Measurements from ENCODE around the gene SNX32. TPM values are rescaled to one million over a fixed set of nuclear protein-coding genes. Genes with fewer than 3 reads are reported as not detected.

SNX32 gene
- total and polyA plus RNA-seq, 2 of the 13 experiments (the other 11 are each of a cell fraction or from before 2014, with no cell fraction given): 0.09 to 0.34 TPM

DNA sequence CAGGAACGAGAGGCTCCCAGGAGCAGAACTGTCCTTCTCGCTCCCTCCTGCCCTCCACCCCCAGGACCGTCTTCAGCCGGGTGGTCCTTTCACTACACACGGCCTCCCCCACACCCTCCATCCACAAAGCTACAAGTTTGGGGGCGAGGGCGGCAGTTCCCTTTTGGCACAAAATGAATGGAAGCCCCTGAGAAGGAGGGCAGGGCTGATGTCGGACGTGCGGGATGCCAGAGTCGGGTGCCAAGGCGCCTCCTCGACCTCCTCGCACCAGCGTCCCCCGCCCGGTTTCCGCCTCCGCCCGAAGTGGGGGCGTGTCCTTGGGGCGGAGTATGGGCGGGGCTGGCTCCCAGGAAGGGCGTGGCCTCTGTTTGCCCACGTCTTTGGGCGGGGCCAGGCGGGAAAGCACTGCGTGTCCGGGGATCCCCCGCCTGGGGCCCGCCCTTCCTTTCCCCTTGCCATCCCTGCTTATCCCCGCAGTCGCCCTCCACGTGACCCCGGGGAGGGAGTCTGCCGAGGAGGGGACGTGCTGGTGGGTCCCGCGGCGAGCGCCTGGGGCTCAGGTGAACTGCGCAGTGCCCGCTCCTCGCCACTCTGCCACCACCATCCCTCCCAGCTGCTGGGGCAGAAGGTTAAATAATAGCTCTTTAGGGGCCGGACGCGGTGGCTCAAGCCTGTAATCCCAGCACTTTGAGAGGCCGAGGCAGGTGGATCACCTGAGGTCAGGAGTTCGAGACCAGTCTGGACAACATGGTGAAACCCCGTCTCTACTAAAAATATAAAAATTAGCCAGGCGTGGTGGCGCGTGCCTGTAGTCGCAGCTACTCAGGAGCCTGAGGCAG, 39.8 kb downstream of the SNX32 start (continued):
- no peak for TF ChIP-seq MTA1 (CRISPR knock-in tag; IDR thresholded peaks at IDR 0.05; ENCODE audit: borderline replicate concordance)
- peak; percentile 28; the same call in 1 of the 2 replicates for TF ChIP-seq PHF20 (CRISPR knock-in tag; IDR thresholded peaks at IDR 0.05)
- peak; percentile 70; the same call in 1 of the 2 replicates for TF ChIP-seq ELF3 (CRISPR knock-in tag; IDR thresholded peaks at IDR 0.05)
- TF ChIP-seq YEATS2 (CRISPR knock-in tag; IDR thresholded peaks at IDR 0.05; ENCODE audit: borderline replicate concordance): 0 out of 2 replicates have a peak, but pooled peaks have one; percentile 69
- 0 out of 2 replicates have a peak, but pooled peaks have one; percentile 28 for TF ChIP-seq KLF11 (CRISPR knock-in tag; IDR thresholded peaks at IDR 0.05)
- TF ChIP-seq ZFP41 (CRISPR knock-in tag; IDR thresholded peaks at IDR 0.05; ENCODE audit: borderline replicate concordance): no peak
- no peak for TF ChIP-seq BRCA1 (CRISPR knock-in tag; IDR thresholded peaks at IDR 0.05)
- TF ChIP-seq, protein P1, sequence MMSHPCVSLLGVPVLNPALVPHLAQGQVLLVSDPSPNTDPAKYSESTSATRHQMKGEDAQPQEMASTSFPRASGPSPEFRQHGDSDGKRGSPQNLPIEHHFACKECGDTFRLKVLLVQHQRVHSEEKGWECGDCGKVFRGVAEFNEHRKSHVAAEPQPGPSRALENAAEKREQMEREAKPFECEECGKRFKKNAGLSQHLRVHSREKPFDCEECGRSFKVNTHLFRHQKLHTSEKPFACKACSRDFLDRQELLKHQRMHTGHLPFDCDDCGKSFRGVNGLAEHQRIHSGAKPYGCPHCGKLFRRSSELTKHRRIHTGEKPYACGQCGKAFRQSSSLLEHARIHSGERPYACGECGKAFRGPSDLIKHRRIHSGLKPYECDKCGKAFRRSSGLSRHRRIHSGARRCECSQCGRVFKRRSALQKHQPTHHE (CRISPR knock-in tag; IDR thresholded peaks at IDR 0.05; ENCODE audit: borderline replicate concordance): 0 out of 2 replicates have a peak, but pooled peaks have one; percentile 38
- no peak for TF ChIP-seq NR3C1 (CRISPR knock-in tag; IDR thresholded peaks at IDR 0.05)
- no peak for TF ChIP-seq EP300 (IDR thresholded peaks at IDR 0.05; ENCODE audit: low read depth in 2 of 2, low read length in 2 of 2)
- TF ChIP-seq EP300 (CRISPR knock-in tag; IDR thresholded peaks at IDR 0.05; ENCODE audit: borderline replicate concordance): no peak
- TF ChIP-seq ZNF446 (CRISPR knock-in tag; IDR thresholded peaks at IDR 0.05): no peak
- TF ChIP-seq ZNF430 (CRISPR knock-in tag; IDR thresholded peaks at IDR 0.05): peak; percentile 57; the same call in 1 of the 2 replicates
- TF ChIP-seq TEAD2 (CRISPR knock-in tag; IDR thresholded peaks at IDR 0.05): no peak
- TF ChIP-seq, protein P2, sequence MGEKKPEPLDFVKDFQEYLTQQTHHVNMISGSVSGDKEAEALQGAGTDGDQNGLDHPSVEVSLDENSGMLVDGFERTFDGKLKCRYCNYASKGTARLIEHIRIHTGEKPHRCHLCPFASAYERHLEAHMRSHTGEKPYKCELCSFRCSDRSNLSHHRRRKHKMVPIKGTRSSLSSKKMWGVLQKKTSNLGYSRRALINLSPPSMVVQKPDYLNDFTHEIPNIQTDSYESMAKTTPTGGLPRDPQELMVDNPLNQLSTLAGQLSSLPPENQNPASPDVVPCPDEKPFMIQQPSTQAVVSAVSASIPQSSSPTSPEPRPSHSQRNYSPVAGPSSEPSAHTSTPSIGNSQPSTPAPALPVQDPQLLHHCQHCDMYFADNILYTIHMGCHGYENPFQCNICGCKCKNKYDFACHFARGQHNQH (CRISPR knock-in tag; IDR thresholded peaks at IDR 0.05): no peak
- peak; percentile 62; the same call in 1 of the 2 replicates for TF ChIP-seq TARDBP (CRISPR knock-in tag; IDR thresholded peaks at IDR 0.05)
- TF ChIP-seq HNRNPH1 (optimal IDR thresholded peaks at IDR 0.05; ENCODE audit: low read depth, low read length): no peak
- TF ChIP-seq ZKSCAN5 (CRISPR knock-in tag; IDR thresholded peaks at IDR 0.05): no peak
- no peak for TF ChIP-seq SMARCC2 (IDR thresholded peaks at IDR 0.05)
- TF ChIP-seq U2AF1 (optimal IDR thresholded peaks at IDR 0.05; ENCODE audit: low read depth, low read length): no peak
- TF ChIP-seq, protein P3, sequence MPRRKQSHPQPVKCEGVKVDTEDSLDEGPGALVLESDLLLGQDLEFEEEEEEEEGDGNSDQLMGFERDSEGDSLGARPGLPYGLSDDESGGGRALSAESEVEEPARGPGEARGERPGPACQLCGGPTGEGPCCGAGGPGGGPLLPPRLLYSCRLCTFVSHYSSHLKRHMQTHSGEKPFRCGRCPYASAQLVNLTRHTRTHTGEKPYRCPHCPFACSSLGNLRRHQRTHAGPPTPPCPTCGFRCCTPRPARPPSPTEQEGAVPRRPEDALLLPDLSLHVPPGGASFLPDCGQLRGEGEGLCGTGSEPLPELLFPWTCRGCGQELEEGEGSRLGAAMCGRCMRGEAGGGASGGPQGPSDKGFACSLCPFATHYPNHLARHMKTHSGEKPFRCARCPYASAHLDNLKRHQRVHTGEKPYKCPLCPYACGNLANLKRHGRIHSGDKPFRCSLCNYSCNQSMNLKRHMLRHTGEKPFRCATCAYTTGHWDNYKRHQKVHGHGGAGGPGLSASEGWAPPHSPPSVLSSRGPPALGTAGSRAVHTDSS (CRISPR knock-in tag; conservative IDR thresholded peaks at IDR 0.05): no peak
- TF ChIP-seq SALL1 (CRISPR knock-in tag; IDR thresholded peaks at IDR 0.05): peak; percentile 57
- TF ChIP-seq, protein P4, sequence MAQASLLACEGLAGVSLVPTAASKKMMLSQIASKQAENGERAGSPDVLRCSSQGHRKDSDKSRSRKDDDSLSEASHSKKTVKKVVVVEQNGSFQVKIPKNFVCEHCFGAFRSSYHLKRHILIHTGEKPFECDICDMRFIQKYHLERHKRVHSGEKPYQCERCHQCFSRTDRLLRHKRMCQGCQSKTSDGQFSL (CRISPR knock-in tag; IDR thresholded peaks at IDR 0.05): no peak
- TF ChIP-seq SRSF4 (IDR thresholded peaks at IDR 0.05; ENCODE audit: low read depth, low read length, poor library complexity, severe bottlenecking): no peak
- no peak for TF ChIP-seq ZNF572 (CRISPR knock-in tag; IDR thresholded peaks at IDR 0.05)
- TF ChIP-seq KLF16 (CRISPR knock-in tag; IDR thresholded peaks at IDR 0.05): peak in 1 of 2 experiments; percentile 56; a peak in 1 of 4 replicates
- TF ChIP-seq RXRA (CRISPR knock-in tag; IDR thresholded peaks at IDR 0.05): peak; percentile 98
- TF ChIP-seq DMAP1 (CRISPR knock-in tag; IDR thresholded peaks at IDR 0.05): 0 out of 2 replicates have a peak, but pooled peaks have one; percentile 27
